ENCODE data around the gene TAS1R3.

TAS1R3 gene

DNA sequence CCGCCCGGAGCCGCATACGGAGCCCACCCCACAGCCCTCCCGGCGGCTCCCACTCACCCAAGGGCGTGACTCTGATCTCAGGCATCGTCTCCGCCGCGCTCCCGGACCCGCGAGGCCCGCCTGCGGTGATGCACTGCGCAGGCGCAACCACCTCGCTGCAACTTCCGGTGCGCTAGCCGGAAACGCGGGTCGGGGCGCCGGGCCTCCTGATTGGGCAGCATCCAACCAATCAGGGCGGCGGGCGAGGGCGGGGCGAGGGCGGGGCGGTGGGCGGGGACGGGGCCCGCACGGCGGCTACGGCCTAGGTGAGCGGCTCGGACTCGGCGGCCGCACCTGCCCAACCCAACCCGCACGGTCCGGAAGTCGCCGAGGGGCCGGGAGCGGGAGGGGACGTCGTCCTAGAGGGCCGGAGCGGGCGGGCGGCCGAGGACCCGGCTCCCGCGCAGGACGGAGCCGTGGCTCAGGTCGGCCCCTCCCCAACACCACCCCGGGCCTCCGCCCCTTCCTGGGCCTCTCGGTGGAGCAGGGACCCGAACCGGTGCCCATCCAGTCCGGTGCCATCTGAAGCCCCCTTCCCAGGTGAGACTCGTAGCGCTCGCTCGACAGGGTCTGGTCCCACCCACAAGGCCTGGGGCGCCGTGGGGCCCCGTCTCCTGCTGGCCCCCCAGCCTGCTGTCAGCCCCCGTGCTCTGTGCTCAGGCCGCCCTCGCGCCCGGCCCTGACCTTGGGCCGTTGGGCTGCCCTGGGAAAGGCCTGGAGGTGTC is 6.4 kb upstream of the TAS1R3 start, which contains the start of the genes CPTP and INTS11:
CPTP (plus strand) TSS at position 279 of the 764 bp plus-strand sequence. CDS start 2,109 bp downstream, outside the sequence.
INTS11 (minus strand) TSS at position 137 of the 764 bp plus-strand sequence; CDS start at position 85, 52 bp downstream.
- DNase-seq = peak; percentile 56

DNA sequence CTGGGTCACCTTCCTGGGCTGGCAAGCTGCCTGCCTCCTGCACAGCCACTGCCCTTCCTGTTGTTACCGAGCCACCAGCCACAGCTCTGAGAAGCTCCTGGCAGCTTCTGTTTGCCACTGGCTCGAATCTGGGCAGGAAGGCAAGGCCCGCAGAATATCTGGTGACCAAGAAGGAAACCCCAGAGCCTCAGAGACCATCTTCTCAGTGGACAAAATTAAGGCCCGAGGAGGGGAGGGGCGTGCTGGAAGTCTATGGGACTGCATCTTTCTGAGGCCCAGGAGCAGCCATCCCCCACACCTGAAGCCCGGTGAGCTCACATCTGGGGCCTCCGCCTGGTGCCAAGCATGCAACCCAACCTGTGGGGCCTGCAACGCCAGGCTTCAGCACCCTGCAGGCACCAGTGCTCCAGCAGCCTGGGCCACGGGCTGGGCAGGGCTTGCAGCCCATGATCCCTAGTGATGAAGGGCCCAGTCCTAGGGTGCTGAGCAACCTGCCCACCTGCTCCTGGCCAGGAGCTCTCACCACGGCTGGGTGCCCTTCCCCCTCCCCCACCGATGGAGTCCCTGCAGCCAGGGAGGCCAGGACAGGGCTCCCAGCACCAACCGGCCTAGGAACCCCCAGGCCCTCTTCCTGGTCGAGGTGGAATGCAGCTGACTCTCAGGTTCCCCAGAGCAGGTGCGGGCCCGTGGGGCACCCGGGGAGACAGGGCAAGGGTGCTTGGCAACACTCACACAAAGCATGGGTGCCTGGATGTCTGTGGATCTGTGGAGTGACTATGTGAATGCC is 5.6 kb upstream of the TAS1R3 start:
- DNase-seq = no peak

DNA sequence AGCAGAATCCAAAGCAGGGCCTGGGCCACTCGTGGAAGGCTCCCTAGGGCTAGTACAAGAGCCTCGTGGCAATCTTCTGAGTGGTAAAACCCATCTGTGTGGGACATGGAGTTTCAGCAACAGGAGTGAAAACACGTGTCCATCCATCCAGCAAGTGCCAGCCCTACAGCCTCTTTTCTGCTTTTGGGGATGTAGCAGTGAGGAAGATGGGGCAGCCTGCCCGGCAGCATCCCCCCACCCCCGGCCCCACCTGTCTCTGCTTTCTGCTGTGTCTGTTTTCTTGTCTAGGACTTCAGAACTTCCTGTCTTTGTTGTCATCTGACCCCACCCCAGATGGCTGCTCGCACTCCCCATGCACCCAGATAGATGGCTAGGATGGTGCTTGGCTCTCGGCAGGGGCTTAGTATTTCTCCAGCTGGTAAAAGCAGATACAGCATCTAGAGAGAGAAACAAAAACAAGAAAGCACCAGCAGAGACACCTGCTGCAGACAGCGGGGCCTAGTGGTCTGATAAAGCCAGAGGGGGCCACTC is 4.9 kb upstream of the TAS1R3 start:
- no peak for DNase-seq

DNA sequence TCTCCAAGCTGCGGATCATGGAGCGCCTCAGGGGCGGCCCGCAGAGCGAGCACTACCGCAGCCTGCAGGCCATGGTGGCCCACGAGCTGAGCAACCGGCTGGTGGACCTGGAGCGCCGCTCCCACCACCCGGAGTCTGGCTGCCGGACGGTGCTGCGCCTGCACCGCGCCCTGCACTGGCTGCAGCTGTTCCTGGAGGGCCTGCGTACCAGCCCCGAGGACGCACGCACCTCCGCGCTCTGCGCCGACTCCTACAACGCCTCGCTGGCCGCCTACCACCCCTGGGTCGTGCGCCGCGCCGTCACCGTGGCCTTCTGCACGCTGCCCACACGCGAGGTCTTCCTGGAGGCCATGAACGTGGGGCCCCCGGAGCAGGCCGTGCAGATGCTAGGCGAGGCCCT is 3.8 kb upstream of the TAS1R3 start:
- no peak for DNase-seq

DNA sequence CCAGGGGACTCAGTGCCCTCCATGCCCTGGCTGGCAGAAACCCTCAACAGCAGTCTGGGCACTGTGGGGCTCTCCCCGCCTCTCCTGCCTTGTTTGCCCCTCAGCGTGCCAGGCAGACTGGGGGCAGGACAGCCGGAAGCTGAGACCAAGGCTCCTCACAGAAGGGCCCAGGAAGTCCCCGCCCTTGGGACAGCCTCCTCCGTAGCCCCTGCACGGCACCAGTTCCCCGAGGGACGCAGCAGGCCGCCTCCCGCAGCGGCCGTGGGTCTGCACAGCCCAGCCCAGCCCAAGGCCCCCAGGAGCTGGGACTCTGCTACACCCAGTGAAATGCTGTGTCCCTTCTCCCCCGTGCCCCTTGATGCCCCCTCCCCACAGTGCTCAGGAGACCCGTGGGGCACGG is 2.8 kb upstream of the TAS1R3 start:
- DNase-seq = no peak

DNA sequence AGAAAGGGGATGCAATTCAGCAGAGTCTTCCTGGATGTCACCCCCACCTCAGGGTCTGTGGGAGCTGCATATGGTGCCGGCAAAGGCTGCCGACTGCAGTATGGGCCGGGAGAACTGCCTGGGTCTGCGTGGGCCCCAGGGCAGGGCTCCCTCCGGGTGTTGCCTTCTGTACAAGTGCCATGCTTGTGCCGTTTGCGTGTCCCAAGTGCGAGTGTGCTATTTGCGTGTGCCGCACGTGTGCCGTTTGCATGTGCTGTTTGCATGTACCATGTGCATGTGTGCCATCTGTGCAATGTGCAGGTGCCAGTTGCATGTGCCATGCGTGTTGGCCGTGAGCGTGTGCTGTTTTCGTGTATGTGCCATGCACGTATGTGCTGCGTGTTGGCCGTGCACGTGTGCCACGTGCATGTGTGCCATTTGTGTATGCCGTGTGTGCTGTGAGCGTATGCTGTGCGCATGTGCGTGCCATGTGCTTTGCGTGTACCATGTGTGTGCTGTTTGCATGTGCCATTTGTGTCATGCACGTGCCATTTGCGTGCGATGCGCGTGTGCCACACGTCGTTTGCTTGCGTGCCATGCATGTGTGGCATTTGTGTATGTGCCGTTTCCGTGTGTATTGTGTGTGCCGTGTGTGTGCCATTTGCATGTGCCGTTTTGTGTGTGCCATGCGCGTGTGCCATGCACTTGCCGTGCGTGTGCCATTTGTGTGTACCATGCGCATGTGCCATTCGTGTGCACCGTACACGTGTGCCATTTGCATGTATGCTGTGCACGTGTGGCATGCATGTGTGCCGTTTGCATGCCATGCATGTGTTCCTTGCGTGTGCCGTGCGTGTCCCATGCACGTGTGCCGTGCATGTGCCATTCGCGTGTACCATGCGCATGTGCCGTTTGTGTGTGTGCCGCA is 1.5 kb upstream of the TAS1R3 start:
- DNase-seq = no peak

DNA sequence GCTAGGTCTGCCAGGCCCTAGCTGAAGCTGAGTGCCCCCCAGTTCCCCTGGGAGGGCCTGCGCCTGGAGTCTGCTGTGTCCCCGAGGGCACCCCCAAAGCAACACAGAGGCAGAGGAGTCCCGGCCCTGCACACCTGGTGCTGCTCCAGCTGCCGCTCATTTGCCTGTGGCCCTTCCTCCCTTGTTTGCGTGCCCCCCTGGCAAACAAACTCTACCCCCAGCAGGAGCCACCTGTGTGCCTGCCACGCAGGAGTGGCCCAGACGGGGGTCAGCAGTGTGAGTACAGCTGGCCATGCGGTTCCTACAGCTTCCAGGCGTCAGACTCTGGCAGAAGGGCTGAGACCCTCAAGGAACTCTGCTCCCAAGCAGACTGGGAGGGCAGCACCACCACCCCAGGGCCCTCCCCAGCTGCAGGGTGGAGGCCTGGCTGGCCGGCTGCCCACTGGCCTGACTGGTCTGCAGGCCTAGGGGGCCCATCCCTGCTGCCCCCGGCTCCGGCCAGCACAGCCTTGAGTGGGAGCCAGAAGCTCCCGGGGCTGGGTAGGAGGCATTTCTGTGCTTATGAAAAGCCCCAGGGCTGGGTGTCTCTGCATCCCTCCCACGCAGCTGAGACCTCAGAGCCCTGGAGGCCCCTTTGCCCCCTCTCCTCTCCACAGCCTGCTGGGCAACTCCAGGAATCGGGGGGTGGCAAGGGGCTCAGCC is 563 bp upstream of the TAS1R3 start:
- no peak for DNase-seq

DNA sequence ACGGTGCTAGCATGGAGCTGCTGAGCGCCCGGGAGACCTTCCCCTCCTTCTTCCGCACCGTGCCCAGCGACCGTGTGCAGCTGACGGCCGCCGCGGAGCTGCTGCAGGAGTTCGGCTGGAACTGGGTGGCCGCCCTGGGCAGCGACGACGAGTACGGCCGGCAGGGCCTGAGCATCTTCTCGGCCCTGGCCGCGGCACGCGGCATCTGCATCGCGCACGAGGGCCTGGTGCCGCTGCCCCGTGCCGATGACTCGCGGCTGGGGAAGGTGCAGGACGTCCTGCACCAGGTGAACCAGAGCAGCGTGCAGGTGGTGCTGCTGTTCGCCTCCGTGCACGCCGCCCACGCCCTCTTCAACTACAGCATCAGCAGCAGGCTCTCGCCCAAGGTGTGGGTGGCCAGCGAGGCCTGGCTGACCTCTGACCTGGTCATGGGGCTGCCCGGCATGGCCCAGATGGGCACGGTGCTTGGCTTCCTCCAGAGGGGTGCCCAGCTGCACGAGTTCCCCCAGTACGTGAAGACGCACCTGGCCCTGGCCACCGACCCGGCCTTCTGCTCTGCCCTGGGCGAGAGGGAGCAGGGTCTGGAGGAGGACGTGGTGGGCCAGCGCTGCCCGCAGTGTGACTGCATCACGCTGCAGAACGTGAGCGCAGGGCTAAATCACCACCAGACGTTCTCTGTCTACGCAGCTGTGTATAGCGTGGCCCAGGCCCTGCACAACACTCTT is 1.1 kb downstream of the TAS1R3 start:
- DNase-seq = no peak

DNA sequence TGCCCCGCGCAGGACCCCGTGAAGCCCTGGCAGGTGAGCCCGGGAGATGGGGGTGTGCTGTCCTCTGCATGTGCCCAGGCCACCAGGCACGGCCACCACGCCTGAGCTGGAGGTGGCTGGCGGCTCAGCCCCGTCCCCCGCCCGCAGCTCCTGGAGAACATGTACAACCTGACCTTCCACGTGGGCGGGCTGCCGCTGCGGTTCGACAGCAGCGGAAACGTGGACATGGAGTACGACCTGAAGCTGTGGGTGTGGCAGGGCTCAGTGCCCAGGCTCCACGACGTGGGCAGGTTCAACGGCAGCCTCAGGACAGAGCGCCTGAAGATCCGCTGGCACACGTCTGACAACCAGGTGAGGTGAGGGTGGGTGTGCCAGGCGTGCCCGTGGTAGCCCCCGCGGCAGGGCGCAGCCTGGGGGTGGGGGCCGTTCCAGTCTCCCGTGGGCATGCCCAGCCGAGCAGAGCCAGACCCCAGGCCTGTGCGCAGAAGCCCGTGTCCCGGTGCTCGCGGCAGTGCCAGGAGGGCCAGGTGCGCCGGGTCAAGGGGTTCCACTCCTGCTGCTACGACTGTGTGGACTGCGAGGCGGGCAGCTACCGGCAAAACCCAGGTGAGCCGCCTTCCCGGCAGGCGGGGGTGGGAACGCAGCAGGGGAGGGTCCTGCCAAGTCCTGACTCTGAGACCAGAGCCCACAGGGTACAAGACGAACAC is 1.8 kb downstream of the TAS1R3 start:
- no peak for DNase-seq

DNA sequence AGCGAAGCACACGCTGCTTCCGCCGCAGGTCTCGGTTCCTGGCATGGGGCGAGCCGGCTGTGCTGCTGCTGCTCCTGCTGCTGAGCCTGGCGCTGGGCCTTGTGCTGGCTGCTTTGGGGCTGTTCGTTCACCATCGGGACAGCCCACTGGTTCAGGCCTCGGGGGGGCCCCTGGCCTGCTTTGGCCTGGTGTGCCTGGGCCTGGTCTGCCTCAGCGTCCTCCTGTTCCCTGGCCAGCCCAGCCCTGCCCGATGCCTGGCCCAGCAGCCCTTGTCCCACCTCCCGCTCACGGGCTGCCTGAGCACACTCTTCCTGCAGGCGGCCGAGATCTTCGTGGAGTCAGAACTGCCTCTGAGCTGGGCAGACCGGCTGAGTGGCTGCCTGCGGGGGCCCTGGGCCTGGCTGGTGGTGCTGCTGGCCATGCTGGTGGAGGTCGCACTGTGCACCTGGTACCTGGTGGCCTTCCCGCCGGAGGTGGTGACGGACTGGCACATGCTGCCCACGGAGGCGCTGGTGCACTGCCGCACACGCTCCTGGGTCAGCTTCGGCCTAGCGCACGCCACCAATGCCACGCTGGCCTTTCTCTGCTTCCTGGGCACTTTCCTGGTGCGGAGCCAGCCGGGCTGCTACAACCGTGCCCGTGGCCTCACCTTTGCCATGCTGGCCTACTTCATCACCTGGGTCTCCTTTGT is 2.6 kb downstream of the TAS1R3 start:
- DNase-seq = no peak

DNA sequence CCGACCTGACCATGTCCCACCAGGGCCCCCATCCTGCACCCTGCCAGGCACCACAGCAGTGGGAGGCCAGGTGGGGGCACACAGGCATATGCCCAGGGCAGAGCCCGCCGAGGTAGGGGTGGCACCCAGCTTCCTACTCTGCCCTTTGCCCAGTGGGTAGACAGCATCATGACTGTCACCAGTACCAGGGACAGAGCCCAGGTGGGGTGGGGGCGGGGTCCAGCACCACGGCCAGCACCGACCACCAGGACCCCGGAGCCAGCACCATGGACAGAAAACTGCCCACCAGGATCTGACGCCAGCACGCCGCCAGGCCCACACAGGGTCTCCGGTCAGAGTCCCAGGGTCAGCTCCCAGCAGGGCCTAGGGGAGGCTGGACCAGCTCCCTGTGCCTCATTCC is 3.8 kb downstream of the TAS1R3 start:
- DNase-seq = no peak

DNA sequence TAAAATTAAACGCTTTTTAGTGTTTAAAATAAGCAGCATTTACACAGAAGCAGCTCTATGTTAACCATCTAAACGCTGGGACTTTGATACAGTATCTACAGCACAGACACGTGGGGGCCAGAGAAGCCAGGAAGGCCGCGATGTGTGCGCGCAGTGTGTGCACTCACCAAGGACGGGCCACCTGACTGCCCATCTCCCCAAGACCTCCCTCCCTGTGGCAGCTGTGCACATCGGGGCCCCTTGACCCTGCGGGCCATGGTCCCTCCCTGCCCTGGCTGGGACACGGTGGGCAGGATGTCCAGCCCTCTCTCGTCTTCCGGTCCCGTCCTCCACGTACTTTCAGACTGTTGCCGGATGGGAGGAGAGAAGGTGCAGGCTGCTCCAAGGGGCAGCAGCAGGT is 4.2 kb downstream of the TAS1R3 start:
- DNase-seq = no peak

DNA sequence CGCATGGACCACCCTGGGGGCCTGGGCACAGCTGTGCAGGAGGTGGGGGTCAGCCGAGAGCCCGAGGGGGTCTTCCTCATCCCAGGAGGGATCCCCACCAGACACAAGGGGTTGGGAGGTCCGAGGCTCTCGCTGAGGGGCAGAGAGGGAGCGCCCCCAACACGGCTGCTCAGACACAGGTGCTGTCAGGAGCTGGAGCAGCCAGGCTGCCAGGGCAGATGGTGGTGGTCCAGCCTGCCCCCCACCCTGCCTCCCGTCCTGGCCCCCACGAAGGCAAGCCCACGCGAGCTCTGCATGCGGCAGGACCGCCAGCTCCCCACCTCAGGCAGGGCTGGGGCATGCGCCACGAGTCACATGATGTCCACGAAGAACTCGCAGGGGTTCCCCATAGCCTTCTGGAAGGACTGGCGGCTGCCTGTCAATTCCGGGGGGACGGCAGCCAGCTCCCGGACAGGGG is 4.7 kb downstream of the TAS1R3 start:
- no peak for DNase-seq

DNA sequence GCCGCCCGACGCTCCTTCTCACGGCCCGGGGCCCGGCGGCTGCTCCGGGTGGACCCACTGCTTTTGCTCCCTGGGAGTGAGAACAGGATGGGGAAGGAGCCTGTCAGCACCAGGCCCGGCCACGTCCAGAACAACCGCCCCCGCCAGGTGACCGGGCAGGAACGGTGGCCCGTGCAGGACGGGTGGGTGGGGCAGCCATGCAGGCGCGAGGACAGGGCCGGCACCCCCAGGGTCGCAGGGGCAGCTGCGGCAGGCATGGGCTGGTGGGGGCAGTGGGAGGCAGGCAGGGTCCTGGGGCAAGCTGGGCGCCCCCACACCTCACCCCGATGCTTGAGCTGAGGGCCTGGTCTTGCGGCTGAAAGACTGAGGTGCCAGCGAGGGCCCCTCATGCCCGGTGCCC is 5.4 kb downstream of the TAS1R3 start:
- no peak for DNase-seq

DNA sequence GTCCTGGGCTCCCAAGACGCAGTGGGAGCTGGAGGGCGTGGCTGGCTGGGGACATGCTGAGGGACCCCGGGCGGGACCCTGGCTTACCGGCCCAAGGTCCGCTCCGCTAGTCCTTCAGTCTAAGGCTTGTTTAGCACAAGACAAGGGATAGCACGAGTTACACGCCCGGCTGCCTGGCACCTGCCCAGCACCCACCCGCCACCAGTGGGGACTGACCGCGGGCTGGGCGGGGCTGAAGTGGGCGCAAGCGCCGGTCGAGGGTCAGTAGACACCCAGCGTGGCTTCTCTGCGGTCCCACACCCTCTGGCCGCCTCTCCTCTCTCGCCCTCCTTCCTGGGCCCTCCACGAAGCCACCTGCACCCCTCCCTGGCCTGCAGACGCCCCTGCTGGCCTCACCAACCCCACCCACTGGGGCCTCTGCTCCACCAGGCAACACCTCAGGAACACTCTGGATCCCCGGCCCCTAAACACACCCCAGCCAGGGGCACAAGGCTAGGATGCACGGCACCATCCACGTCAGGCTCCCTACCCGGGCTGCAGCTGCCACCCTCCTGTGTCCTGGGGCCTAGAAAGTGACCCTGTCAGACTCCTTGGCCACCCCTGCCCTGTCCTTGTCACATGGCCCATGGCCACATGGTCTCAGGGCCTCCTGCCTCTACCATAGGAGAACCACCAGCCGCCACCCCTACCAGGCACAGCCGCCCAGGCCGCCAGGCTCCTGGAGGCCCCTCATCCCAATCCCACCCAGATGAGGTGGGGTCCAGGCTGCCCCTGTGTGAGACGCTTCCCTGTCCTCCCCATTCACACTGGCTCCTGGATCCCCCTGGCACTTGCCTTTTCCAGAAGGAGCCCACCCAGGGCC is 6.1 kb downstream of the TAS1R3 start:
- DNase-seq = no peak

DNA sequence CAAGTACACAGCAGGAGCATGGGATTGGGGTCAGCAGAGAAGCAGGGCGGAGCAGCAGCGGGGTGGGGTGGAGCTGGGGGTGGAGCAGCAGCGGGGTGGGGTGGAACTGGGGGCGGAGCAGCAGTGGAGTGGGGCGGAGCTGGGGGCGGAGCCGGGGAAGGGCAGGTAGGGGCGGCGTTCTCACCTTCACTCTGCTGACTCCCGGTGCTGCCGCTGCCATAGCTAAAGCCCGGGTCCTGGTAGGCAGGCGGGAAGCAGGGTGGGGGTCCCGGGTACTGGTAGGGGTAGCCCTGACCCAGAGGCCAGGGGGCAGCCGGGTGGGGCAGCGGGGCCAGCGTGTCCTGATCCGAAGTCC is 6.7 kb downstream of the TAS1R3 start:
- DNase-seq = no peak

DNA sequence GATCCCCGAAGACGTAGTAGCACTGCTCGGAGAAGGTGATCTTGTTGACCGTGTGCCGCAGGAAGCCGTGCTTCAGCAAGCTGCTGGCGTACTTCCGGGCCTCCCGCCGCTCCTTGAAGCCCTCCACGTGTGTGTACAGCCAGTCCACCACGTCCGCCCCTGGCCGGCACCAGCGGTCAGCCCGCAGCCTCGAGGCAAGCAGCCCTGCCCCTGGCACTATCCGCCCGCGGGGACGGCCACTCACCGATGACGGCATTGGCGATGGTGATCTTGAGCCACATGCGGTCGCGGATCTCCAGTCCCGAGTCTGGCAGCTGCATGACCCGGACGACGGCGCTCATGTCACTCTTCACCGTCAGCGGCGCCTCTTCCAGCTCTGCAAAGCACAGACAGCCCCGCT is 7.2 kb downstream of the TAS1R3 start:
- no peak for DNase-seq

DNA sequence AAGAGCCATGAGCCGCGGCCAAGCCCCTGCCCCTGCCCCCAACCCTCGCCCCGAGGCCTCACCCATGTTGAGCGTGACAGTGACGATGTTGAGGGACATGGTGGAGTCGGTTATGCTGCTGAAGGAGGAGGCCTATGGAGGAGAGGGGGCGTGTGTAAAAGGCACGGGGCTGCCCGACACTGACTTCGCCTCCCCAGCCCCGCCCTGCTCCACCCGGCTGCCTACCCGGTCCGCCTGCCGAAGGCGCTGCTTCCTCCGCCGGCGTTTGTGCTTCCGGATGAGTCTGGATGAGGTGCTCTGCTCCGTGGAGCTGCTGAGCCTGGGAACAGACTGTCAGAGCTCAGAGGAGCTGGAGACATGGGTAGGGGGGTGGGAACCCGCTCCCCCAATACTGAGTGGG is 9.1 kb downstream of the TAS1R3 start:
- no peak for DNase-seq

Data from SHP77 treated with DMSO at 0.1 percent for 48 hours (cell line).